NCI-H146 treated with DMSO at 0.1 percent for 48 hours (cell line): ENCODE results near the gene TPCN1.

Experiments
- DNase-seq: peaks from one replicate; lab custom pipeline; 2025; ENCODE audit not compliant: unreplicated experiment; lab: John Stamatoyannopoulos, UW

Gene TPCN1

DNA sequence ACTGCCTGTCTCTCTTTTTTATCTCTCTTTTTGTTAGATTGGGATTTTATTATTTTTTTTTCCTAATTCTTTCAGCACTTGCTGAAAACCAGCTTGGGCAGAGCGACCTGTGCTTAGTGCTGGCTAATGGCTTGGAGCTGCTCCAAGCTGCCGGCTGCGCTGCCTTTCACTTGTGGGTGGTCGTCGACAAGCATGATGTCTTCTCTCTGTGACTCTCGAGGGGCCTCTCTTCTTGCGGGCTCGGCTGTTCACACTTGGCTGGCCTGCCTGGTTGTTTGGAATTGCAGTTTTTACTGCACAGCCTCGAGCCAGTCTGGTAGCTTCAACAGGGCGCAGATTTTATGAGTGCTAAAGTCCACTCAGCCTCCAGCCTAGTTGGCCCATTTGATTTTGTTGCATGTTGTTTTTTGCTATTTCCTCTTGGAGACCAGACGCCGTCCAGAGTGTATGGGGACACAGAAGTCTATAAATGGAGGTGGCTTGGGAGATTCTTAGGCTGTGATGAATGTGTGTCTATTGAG, 18.6 kb downstream of the TPCN1 start:
- DNase-seq = no peak

- no peak for DNase-seq
These were observed 19.1 kb downstream of the TPCN1 start for GRCh38 chr12:113240395-113240794.

DNA sequence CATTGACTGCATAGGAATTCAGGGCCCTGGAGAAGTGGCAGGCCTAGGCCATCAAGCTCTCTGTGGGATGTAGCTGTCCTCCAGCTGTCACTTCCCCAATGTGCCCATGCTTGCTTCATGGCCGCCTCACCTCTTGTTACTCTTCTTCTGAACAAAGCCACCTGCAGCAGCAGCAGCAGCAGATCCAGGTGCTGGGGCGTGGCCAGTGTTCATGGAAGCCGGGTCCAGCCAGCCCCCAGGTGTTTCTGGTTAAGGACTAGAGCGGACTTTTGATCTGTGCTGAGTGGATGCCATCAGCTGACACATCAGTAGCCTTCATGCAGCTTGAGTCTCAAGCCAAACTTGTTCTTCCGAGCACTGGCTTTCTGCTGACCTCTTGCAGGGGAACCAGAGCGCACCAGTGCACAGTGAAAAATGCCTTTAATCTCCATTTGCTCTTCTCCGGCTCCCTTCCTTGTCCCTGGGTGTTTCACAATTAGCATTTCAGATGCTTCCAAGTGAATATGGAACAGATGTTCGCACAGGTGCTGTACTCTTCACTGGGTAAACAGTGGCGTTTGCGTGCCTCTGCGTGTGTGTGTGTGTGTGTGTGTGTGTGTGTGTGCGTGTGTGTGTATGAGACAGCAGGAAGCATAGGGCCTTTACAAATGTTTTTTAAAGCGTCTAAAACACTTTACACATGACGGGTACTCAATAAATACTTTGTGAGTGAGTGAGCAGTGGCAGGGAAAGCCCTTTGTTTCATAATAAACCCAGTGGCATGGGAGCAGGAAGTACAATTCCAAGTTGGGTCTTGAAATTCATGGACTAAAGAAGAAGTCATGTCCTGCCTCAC, 20.1 kb downstream of the TPCN1 start:
- peak; percentile 91 for DNase-seq

DNA sequence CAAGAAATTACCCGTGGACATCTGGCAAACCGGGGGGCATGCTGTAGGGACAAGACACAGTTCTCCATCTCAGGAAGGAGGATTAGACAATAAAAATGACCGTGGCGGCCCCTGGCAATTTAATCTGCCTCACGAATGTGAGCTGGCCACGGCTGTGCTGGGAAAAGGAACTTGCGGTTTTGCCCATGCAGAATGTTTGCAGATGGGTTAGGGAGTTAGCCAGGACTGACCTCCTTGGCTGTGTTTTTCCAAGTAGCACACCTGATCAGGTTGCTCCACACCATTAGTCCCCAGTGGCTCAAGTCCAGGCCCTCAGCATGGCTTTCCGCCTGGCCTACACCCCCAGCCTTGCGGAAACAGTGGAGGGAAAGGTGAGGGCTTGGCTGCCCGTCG, 20.8 kb downstream of the TPCN1 start:
- no peak for DNase-seq

DNA sequence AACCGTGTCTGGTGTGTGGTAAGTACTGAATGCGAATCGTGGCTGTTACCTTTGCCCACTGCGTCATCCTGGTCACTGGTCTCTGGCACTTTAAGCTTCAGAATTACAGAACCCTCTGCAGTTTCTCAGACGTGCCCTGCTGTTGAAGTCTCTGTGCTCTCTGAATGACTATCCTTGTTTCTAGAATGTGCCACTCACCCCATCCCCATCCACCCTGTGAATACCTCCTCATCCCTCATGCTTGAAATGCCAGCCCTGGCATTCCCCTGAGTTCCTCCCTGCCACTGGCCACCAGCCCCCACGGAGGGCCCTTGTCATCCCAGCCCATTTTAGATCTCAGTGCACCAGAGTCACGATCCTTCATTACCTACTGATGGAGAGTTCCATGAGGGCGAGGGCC, 21.3 kb downstream of the TPCN1 start:
- DNase-seq = no peak

DNA sequence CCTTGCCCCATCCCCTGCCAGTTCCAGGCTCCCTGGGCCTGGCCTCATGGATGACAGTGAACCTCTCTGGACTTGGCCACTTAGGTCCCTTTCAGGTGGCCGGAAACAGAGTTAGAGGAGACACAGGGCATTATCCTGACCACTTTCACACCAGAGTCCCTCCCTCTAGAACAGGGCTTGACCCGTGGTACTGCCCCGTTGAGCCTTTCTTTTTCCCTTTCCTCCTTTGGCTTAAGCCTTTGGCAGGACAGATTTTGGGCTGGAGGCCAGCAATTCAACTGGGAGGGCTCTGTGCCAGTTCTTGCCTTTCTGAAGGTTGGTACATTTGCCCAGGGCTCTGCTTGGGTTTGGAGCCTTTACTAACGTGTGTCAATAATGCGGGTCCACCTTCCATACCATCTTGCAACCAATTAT, 22.8 kb downstream of the TPCN1 start:
- no peak for DNase-seq

- DNase-seq = no peak
These were observed 23.3 kb downstream of the TPCN1 start for GRCh38 chr12:113244478-113244958.

- DNase-seq = peak; percentile 97
These were observed 24.6 kb downstream of the TPCN1 start for GRCh38 chr12:113245695-113246477.

DNA sequence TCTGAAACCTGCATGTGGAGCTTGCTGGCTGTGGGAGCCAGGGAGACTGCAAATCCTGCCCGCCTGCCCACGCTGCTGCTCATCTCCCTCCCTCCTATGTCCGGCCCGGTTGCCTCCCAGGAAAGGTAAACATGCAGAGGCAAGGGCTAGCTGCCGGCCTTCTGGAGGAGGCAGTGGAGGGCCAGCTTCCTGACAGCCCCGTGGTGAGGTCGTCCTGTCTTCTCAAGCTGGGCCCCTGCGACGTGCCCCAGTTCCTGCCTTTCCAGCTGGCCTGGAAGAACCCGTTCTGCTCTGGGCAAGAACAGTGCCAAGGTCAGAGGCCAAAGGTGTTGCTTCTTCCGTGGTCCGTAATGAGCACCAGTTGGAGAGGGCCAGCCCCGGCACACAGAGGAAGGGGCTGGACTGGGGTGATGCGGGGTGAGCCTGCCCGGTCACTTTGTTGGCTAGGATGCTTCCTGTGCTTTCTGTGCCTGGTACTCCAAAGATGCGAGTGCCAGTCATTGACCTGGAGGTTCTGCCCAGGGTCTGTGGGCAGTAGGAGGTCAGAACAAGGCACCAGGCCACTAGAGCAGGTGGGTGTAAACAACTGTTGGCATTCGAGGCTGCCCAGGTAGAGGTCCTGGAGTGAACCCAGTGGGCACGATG, 25.3 kb downstream of the TPCN1 start:
- DNase-seq = peak; percentile 27

GRCh38 chr12:113247123-113248050, 26.1 kb downstream of the TPCN1 start:
- no peak for DNase-seq

DNA sequence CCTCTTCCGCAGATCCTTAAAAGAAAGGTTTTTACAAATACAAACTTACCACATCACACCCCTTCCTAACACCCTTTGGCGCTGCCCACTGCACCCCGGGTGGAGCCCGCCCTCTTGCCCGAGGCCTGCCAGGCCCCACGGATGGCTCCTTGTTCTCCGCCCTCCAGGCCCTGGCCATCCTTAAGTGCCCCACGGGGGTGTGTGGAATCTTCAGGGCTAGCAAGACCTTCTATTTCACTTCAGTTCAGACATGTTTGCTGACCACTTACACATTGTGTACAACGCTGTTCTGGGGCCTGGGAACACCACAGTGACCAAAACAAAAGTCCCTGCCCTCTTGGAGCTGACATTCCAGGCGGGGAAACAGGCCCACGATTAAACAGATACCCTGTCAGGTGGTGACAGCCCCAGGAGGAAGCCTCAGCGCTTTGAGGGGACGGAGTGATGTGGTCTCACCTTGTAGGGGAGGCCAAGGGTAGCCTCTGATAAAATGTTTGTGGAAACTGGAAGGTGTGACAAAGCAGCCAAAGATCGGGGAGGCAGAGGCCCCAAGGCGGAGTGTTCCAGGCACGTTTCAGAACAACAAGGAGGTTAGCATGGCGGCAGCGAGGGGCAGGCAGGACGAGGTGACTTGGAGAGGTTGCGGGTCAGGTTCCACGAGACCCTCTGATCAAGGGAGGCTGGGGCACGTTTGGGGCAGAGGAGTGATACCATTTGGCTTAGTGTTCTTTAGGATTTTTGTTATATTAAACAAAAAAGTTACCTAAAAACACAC, 27.0 kb downstream of the TPCN1 start:
- DNase-seq = no peak

- no peak for DNase-seq
These were observed 27.7 kb downstream of the TPCN1 start for GRCh38 chr12:113248842-113249435.

DNA sequence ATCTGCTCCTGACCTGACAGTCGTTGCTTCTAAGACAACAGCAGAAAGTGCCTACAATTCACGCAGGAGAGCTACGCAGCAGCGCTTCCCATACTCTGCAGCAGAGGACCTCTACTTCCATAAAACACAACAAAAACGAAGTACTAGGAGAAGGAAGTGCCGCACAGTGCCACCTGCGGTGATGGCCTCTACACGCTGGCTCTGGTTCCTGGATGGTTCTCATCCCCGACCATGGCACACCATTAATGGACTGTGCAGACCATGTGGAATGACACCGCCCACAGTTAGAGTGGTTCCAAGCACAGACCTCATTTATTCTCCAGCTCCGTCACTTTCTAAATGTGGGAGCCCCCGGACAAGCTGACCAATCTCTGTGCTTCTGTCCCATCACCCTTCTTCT, 28.3 kb downstream of the TPCN1 start:
- DNase-seq = no peak

- DNase-seq = no peak
These were observed 28.8 kb downstream of the TPCN1 start for GRCh38 chr12:113250045-113250444.

- no peak for DNase-seq
These were observed 30.3 kb downstream of the TPCN1 start for GRCh38 chr12:113251404-113252070.

DNA sequence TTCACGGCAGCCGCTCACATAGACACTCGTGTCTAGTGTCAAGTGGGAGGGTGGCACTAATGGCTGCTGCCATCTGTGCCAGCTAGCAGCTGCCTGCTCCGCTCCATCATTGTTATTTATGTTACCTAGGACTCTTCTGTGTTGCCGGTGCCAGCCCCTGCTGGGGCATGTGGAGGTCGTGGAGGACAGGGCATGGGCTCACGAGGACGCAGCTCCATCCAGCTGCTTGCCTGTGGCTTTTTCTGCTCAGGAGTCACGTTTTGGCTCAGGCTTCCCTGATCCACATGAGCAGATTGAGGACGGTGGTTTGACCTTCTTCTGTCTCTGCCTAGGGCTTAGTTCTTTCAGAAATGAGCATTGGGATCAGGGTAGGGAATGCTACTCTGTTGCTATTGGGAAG, 31.2 kb downstream of the TPCN1 start:
- no peak for DNase-seq

- no peak for DNase-seq
These were observed 32.4 kb downstream of the TPCN1 start for GRCh38 chr12:113253532-113254285.

DNA sequence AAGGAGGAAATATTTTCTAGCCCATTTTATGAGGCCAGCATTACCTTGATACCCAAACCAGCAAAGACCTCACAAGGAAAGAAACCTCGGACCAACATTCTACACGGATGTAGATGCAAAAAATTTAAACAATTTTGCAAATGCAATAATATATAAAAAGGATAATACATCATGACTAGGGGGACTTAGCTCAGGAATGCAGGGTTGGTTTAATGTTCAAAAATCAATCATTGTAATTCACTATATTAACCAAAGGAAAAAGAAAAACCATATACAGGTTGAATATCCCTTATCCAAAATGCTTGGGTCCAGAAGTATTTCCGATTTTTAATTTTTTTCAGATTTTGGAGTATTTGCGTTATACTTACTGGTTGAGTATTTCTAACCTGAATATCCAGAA, 33.0 kb downstream of the TPCN1 start:
- no peak for DNase-seq
